Left ventricle myocardium inferior (tissue), 1 donor: ENCODE data around the gene CYTL1. TPM values are rescaled to one million over a fixed set of nuclear protein-coding genes. Genes with fewer than 3 reads are reported as not detected.

Source experiments
- DNase-seq: peaks from one replicate; pipeline ENCODE4 v3.0.0-alpha.2; 2020
- H3K27ac ChIP-seq: fragments of 200-600 bp; replicated peaks from 2 replicates; pipeline ENCODE4 v1.8.0; 2021
- H3K27me3 ChIP-seq: fragments of 200-600 bp; 2 replicates; pipeline ENCODE4 v1.8.0; 2021; ENCODE audit warnings: low read depth
- H3K36me3 ChIP-seq: fragments of 200-600 bp; 2 replicates; pipeline ENCODE4 v1.8.0; 2021
- H3K4me1 ChIP-seq: fragments of 200-600 bp; 2 replicates; pipeline ENCODE4 v1.8.0; 2021
- H3K4me3 ChIP-seq: fragments of 200-600 bp; 2 replicates; pipeline ENCODE4 v1.8.0; 2021; ENCODE audit warnings: mild to moderate bottlenecking, moderate library complexity
- H3K9me3 ChIP-seq: fragments of 200-600 bp; replicated peaks from 2 replicates; pipeline ENCODE4 v1.8.0; 2021
- CTCF ChIP-seq: fragments of 200-600 bp; IDR thresholded peaks from 2 replicates; pipeline ENCODE4 v1.8.0; 2021; ENCODE audit warnings: antibody characterized with exemption, mild to moderate bottlenecking, borderline replicate concordance
- intact Hi-C: fragments of 100-400 bp; cut with micrococcal nuclease; formaldehyde crosslinking; loops from one replicate; pipeline ENCODE4 v1.11.0; 2022
- total RNA-seq: library from RNA; stranded (reverse); fragmentation: NEBNext Ultra II Directional; extraction: Animal tissue kit (Norgen Biotek cat#: 25700); gene quantifications from one replicate; pipeline ENCODE4 v1.2.1, GENCODE V29; 2021
- donor health status: DM: no; HTN: yes; CAD: no; lungs with severe emphysema.

CYTL1 gene
- total RNA-seq, 1 donor from 2014 or later, result 0.47 TPM

DNA sequence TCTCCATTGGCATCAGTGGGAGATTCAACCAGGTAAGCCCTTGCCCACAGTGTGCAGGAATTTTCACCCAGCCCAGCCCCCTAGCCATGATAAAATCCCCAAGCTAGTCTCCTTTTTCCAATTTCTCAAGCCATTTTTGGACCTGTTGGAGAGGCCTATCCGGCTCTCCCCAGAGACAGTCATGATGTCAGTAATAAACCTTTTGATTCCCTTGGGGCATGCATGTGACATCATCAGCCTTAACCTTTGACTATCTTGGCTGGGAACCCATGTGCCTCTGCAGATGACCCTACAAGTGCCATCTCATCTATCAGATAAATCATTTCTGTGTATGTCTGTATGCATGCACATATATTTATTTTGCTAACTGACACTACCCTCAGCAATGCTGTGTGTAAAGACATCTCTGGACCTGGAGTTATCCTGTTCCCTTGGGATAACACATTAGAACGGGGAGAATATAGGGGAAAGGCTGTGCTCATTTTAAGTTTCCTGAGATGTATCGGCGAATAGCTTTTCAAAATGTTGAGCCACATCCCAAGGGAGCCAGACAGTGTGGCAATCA, 51.0 kb downstream of the CYTL1 start:
- H3K27me3 ChIP-seq, result peaks cover 15% of the 10 kb centered on the region
- H3K9me3 ChIP-seq, result peaks cover 19% of the 10 kb centered on the region
- intact Hi-C loops, result no loop called here
- no peak for DNase-seq
- H3K4me3 ChIP-seq, result no peak overlapping the region
- H3K36me3 ChIP-seq, result no peaks in the 10 kb centered on the region
- H3K4me1 ChIP-seq, result no peaks in the 10 kb centered on the region
- TF ChIP-seq CTCF, result no peak
- no peak overlapping the region for H3K27ac ChIP-seq

Other genes starting within 250 kb of the CYTL1 start
- 3.4 TPM for gene MSX1, start 159.8 kb downstream of the CYTL1 start, total RNA-seq
- gene STK32B, start 32.0 kb upstream of the CYTL1 start, total RNA-seq, result 0.55 TPM